GM21723 (cell line): ENCODE data around the gene TIAL1.
"Not testable (repeated sequence)": the region's sequence is repeated elsewhere in the genome, so short reads cannot be mapped to it uniquely, and the experiment has no call there.

Experiments
- ATAC-seq: cut with Tn5 transposase; IDR thresholded peaks from one replicate; pipeline ENCODE4 v1.9.1; 2021; ENCODE audit warnings: mild to moderate bottlenecking, moderate library complexity; ENCODE audit not compliant: unreplicated experiment

The TIAL1 gene

GRCh38 chr10:119535305-119535704, 61.5 kb downstream of the TIAL1 start:
- ATAC-seq, result no peak

- no peak for ATAC-seq
These were observed 63.3 kb downstream of the TIAL1 start for GRCh38 chr10:119533473-119533872.

GRCh38 chr10:119532791-119533190, 64.0 kb downstream of the TIAL1 start:
- not testable (repeated sequence) for ATAC-seq

GRCh38 chr10:119532251-119532650, 64.5 kb downstream of the TIAL1 start:
- ATAC-seq, result not testable (repeated sequence)

GRCh38 chr10:119531067-119531466, 65.7 kb downstream of the TIAL1 start:
- ATAC-seq, result no peak

- ATAC-seq, result not testable (repeated sequence)
These were observed 68.0 kb downstream of the TIAL1 start for GRCh38 chr10:119528663-119529237.

- no peak for ATAC-seq
These were observed 69.9 kb downstream of the TIAL1 start for GRCh38 chr10:119526621-119527592.

- ATAC-seq, result no peak
These were observed 70.6 kb downstream of the TIAL1 start for GRCh38 chr10:119526149-119526548.

GRCh38 chr10:119525116-119525515, 71.6 kb downstream of the TIAL1 start:
- ATAC-seq, result no peak

- ATAC-seq, result no peak
These were observed 72.1 kb downstream of the TIAL1 start for GRCh38 chr10:119524720-119525070.

- ATAC-seq, result no peak
These were observed 72.7 kb downstream of the TIAL1 start for GRCh38 chr10:119523895-119524719.
